ENCODE results near the gene TLR2.

The TLR2 gene

GRCh38 chr4:153748378-153748777, 64.3 kb downstream of the TLR2 start:
- Histone ChIP-seq H3K27ac (ENCODE audit: insufficient read depth, low read length, poor library complexity, severe bottlenecking) (no peak overlapping the region), H3K4me1 (ENCODE audit: control insufficient read depth, insufficient read depth, low read length, poor library complexity, severe bottlenecking) (no peaks in the 10 kb centered on the region), H3K27me3 (replicated peaks; ENCODE audit: control insufficient read depth, insufficient read depth, low read length, poor library complexity, severe bottlenecking) (no peaks in the 10 kb centered on the region), H3K4me3 (ENCODE audit: insufficient read depth, low read depth, low read length, poor library complexity, severe bottlenecking) (no peak overlapping the region), H3K36me3 (ENCODE audit: control insufficient read depth, insufficient read depth, low read length) (no peaks in the 10 kb centered on the region), H3K9me3 (ENCODE audit: control insufficient read depth, low read length) (no peaks in the 10 kb centered on the region)
- DNase-seq, result no peak

GRCh38 chr4:153750197-153750817, 66.2 kb downstream of the TLR2 start:
- H3K27me3 ChIP-seq (replicated peaks; ENCODE audit: control insufficient read depth, insufficient read depth, low read length, poor library complexity, severe bottlenecking), result no peaks in the 10 kb centered on the region
- no peak overlapping the region for H3K27ac ChIP-seq (ENCODE audit: insufficient read depth, low read length, poor library complexity, severe bottlenecking)
- no peak overlapping the region for H3K4me3 ChIP-seq (ENCODE audit: insufficient read depth, low read depth, low read length, poor library complexity, severe bottlenecking)
- DNase-seq, result peak in 1 of 3 donors; percentile 35
- no peaks in the 10 kb centered on the region for H3K36me3 ChIP-seq (ENCODE audit: control insufficient read depth, insufficient read depth, low read length)
- H3K9me3 ChIP-seq (ENCODE audit: control insufficient read depth, low read length), result no peaks in the 10 kb centered on the region
- H3K4me1 ChIP-seq (ENCODE audit: control insufficient read depth, insufficient read depth, low read length, poor library complexity, severe bottlenecking), result no peaks in the 10 kb centered on the region

- Histone ChIP-seq H3K27ac (ENCODE audit: insufficient read depth, low read length, poor library complexity, severe bottlenecking) (no peak overlapping the region), H3K4me3 (ENCODE audit: insufficient read depth, low read depth, low read length, poor library complexity, severe bottlenecking) (no peak overlapping the region), H3K36me3 (ENCODE audit: control insufficient read depth, insufficient read depth, low read length) (no peaks in the 10 kb centered on the region), H3K9me3 (ENCODE audit: control insufficient read depth, low read length) (no peaks in the 10 kb centered on the region), H3K27me3 (replicated peaks; ENCODE audit: control insufficient read depth, insufficient read depth, low read length, poor library complexity, severe bottlenecking) (no peaks in the 10 kb centered on the region), H3K4me1 (ENCODE audit: control insufficient read depth, insufficient read depth, low read length, poor library complexity, severe bottlenecking) (peaks cover 3% of the 10 kb centered on the region)
- no peak for DNase-seq
Observed at GRCh38 chr4:153755186-153755585, 71.1 kb downstream of the TLR2 start.

All from effector memory CD4-positive, alpha-beta T cell (primary cell).